Lower leg skin (tissue), 4 donors: ENCODE results near the gene PNLDC1. TPM values are rescaled to one million over a fixed set of nuclear protein-coding genes. Genes with fewer than 3 reads are reported as not detected.
"Not testable (repeated sequence)": the region's sequence is repeated elsewhere in the genome, so short reads cannot be mapped to it uniquely, and the experiment has no call there.

Experiments used
- DNase-seq, 2 donors: peaks; one replicate each; pipeline ENCODE4 v3.0.0-alpha.2; 2019; ENCODE audit warnings: low spot score in 2 of 2
- H3K4me3 ChIP-seq: fragments of 200-600 bp; sonication (generic); 2 replicates; pipeline ENCODE4 v1.5.1; 2017; ENCODE audit warnings: mild to moderate bottlenecking, low read depth; ENCODE audit not compliant: poor library complexity, severe bottlenecking
- POLR2A ChIP-seq, 2 donors: fragments of 450-650 bp; IDR thresholded peaks; one replicate each; pipeline ENCODE4 v1.6.1; 2016 to 2017; ENCODE audit warnings: antibody characterized with exemption in 2 of 2, mild to moderate bottlenecking in 1 of 2, moderate library complexity in 1 of 2
- WGBS, 2 donors: methylation state at CpG; one replicate each; pipeline ENCODE4 v1.1.5; 2018; 5-methylcytosine and 5-hydroxymethylcytosine counted together
- intact Hi-C: fragments of 100-400 bp; cut with DNase I; formaldehyde crosslinking; loops from one replicate; pipeline ENCODE4 v1.15.0; 2023; ENCODE audit warnings: low total_unique reads
- total RNA-seq, 4 donors: library from RNA; depleted of rRNA; stranded (reverse); fragments of >200 nt; gene quantifications; one replicate each; pipeline ENCODE4 v1.1.0, GENCODE V29; 2016
- TF ChIP-seq, protein P1 (sequence below), 3 donors: fragments of 450-650 bp; IDR thresholded peaks; one replicate each; pipeline ENCODE4 v1.5.1; 2016; ENCODE audit warnings: antibody characterized with exemption in 3 of 3, mild to moderate bottlenecking in 3 of 3, moderate library complexity in 2 of 3

The PNLDC1 gene
- total RNA-seq, 4 donors from 2014 or later: 0.51 to 2.5 (median 1.0) TPM

- H3K4me3 ChIP-seq, intact Hi-C loops: not testable (repeated sequence)
- TF ChIP-seq, protein P1, sequence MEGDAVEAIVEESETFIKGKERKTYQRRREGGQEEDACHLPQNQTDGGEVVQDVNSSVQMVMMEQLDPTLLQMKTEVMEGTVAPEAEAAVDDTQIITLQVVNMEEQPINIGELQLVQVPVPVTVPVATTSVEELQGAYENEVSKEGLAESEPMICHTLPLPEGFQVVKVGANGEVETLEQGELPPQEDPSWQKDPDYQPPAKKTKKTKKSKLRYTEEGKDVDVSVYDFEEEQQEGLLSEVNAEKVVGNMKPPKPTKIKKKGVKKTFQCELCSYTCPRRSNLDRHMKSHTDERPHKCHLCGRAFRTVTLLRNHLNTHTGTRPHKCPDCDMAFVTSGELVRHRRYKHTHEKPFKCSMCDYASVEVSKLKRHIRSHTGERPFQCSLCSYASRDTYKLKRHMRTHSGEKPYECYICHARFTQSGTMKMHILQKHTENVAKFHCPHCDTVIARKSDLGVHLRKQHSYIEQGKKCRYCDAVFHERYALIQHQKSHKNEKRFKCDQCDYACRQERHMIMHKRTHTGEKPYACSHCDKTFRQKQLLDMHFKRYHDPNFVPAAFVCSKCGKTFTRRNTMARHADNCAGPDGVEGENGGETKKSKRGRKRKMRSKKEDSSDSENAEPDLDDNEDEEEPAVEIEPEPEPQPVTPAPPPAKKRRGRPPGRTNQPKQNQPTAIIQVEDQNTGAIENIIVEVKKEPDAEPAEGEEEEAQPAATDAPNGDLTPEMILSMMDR (IDR thresholded peaks at IDR 0.05): peak in 1 of 3 donors; percentile 7
- 20 to 24% methylated on average over 5 of the region's 5 CpGs for WGBS, 2 donors
- peak in 1 of 2 donors; percentile 63 for DNase-seq
Measured at GRCh38 chr6:159863341-159863740, 63.3 kb downstream of the PNLDC1 start.

GRCh38 chr6:159865226-159865920, 65.3 kb downstream of the PNLDC1 start:
- no peak overlapping the region for H3K4me3 ChIP-seq

GRCh38 chr6:159866286-159867247, 66.5 kb downstream of the PNLDC1 start:
- 89 to 92% methylated on average over 20 to 28 of the region's 28 CpGs for WGBS, 2 donors
- DNase-seq: no peak
- intact Hi-C loops: no loop called here
- no peak overlapping the region for H3K4me3 ChIP-seq
- TF ChIP-seq, protein P1 (IDR thresholded peaks at IDR 0.05): no peak

More at GRCh38 chr6:159865226-159865920, 65.3 kb downstream of the PNLDC1 start:
- 88 to 89% methylated on average over 12 of the region's 12 CpGs for WGBS, 2 donors
- intact Hi-C loops: no loop called here
- TF ChIP-seq, protein P1 (IDR thresholded peaks at IDR 0.05): no peak
- TF ChIP-seq POLR2A (IDR thresholded peaks at IDR 0.05): no peak
- no peak for DNase-seq

Other genes starting within 250 kb of the PNLDC1 start
- 100 to 1,000 TPM; 117 to 280 (median 190) TPM for gene SOD2, start 107.0 kb upstream of the PNLDC1 start, total RNA-seq
- gene WTAP, start 72.8 kb upstream of the PNLDC1 start, total RNA-seq: 10 to 100 TPM; 57.8 to 76.7 (median 67.9) TPM
- gene ACAT2, start 38.2 kb upstream of the PNLDC1 start, total RNA-seq: 10 to 100 TPM in 3 of 4 donors, 1 to 10 TPM in 1; 5.4 to 31.5 (median 13.8) TPM
- 100 to 1,000 TPM in 3 of 4 donors, 10 to 100 TPM in 1; 98.5 to 155 (median 129) TPM for gene TCP1, start 10.7 kb upstream of the PNLDC1 start, total RNA-seq
- gene MRPL18, start 9.8 kb upstream of the PNLDC1 start, total RNA-seq: 10 to 100 TPM; 57.4 to 68.6 (median 59.2) TPM
- under 1 TPM in 1 of 4 donors, not detected in 3; 0.05 TPM for gene MAS1, start 90.7 kb downstream of the PNLDC1 start, total RNA-seq
- 10 to 100 TPM; 60.0 to 93.4 (median 71.7) TPM for gene IGF2R, start 168.8 kb downstream of the PNLDC1 start, total RNA-seq